Smooth muscle cell (in vitro differentiated cells): ENCODE results near the gene GAK. TPM values are rescaled to one million over a fixed set of nuclear protein-coding genes. Genes with fewer than 3 reads are reported as not detected.
A peak's percentile ranks its signal among the peaks of the same experiment; 100 is the strongest.

Experiments
- DNase-seq: peaks from one replicate; lab custom pipeline; 2025; ENCODE audit not compliant: unreplicated experiment; lab: John Stamatoyannopoulos, UW
- H2AFZ ChIP-seq: fragments of 200-600 bp; sonication (generic); 2 replicates; pipeline ENCODE4 v1.6.0; 2016; ENCODE audit warnings: antibody characterized with exemption, low read depth, mild to moderate bottlenecking
- H3F3A ChIP-seq: fragments of 200-600 bp; sonication (generic); 2 replicates; pipeline ENCODE4 v1.6.0; 2017; ENCODE audit warnings: antibody characterized with exemption, low read depth
- H3K27ac ChIP-seq: fragments of 200-600 bp; sonication (generic); 2 replicates; pipeline ENCODE4 v1.5.1; 2016; ENCODE audit warnings: low read depth, mild to moderate bottlenecking
- H3K27me3 ChIP-seq: fragments of 200-600 bp; sonication (generic); 2 replicates; pipeline ENCODE4 v1.6.1; 2016; ENCODE audit warnings: low read depth, mild to moderate bottlenecking
- H3K36me3 ChIP-seq: fragments of 200-600 bp; sonication (generic); 2 replicates; pipeline ENCODE4 v1.5.1; 2016; ENCODE audit warnings: low read depth
- H3K4me1 ChIP-seq: fragments of 200-600 bp; sonication (generic); 2 replicates; pipeline ENCODE4 v1.5.1; 2016; ENCODE audit warnings: low read depth
- H3K4me2 ChIP-seq: fragments of 200-600 bp; sonication (generic); 2 replicates; pipeline ENCODE4 v1.6.0; 2016; ENCODE audit warnings: mild to moderate bottlenecking
- H3K4me3 ChIP-seq: fragments of 200-600 bp; sonication (generic); 2 replicates; pipeline ENCODE4 v1.5.1; 2016; ENCODE audit warnings: mild to moderate bottlenecking
- H3K79me2 ChIP-seq: fragments of 200-600 bp; sonication (generic); 2 replicates; pipeline ENCODE4 v1.6.0; 2016; ENCODE audit warnings: low read depth, mild to moderate bottlenecking
- H3K9ac ChIP-seq: fragments of 200-600 bp; sonication (generic); 2 replicates; pipeline ENCODE4 v1.6.0; 2016; ENCODE audit warnings: low read depth
- H3K9me3 ChIP-seq: fragments of 200-600 bp; sonication (generic); replicated peaks from 2 replicates; pipeline ENCODE4 v1.5.1; 2016; ENCODE audit warnings: low read depth
- H4K20me1 ChIP-seq: fragments of 200-600 bp; sonication (generic); 2 replicates; pipeline ENCODE4 v1.6.0; 2016; ENCODE audit warnings: low read depth
- CTCF ChIP-seq: fragments of 200-600 bp; sonication (generic); IDR thresholded peaks from 2 replicates; pipeline ENCODE4 v1.5.1; 2017; ENCODE audit warnings: borderline replicate concordance, mild to moderate bottlenecking, antibody characterized with exemption; ENCODE audit not compliant: insufficient read depth, poor library complexity, severe bottlenecking
- WGBS: methylation state at CpG from one replicate; pipeline ENCODE4 v1.1.7; 2016; ENCODE audit warnings: low lambda C conversion rate; 5-methylcytosine and 5-hydroxymethylcytosine counted together
- polyA plus RNA-seq: library from polyadenylated mRNA; unstranded; fragments of >200 nt; fragmentation: Nextera tagmentation; extraction: Ambion mirVana; gene quantifications from 2 replicates; pipeline ENCODE4 v1.2.1, GENCODE V29; 2016
- total RNA-seq: library from RNA; depleted of rRNA; stranded (reverse); fragments of >200 nt; gene quantifications from 2 replicates; pipeline ENCODE4 v1.2.3, GENCODE V29; 2014

GAK gene
- total and polyA plus RNA-seq, 2 experiments from 2014 or later, result 56.2 to 85.4 TPM

- Histone ChIP-seq H3K4me1 (no peaks in the 10 kb centered on the region), H4K20me1 (no peaks in the 10 kb centered on the region), H2AFZ (no peak overlapping the region), H3K36me3 (no peaks in the 10 kb centered on the region), H3K79me2 (no peaks in the 10 kb centered on the region), H3K27ac (no peak overlapping the region), H3K4me3 (no peak overlapping the region), H3K9ac (no peak overlapping the region), H3K27me3 (no peaks in the 10 kb centered on the region), H3F3A (no peaks in the 10 kb centered on the region), H3K9me3 (no peaks in the 10 kb centered on the region), H3K4me2 (no peak overlapping the region)
- TF ChIP-seq CTCF, result no peak
- WGBS, result 95% methylated on average over 25 of the region's 27 CpGs
- no peak for DNase-seq
Measured at GRCh38 chr4:848803-849477, 83.2 kb downstream of the GAK start.

- Histone ChIP-seq H3K36me3 (no peaks in the 10 kb centered on the region), H4K20me1 (no peaks in the 10 kb centered on the region), H3K4me2 (no peak overlapping the region), H3K27me3 (no peaks in the 10 kb centered on the region), H3K9ac (no peak overlapping the region), H3K27ac (no peak overlapping the region), H3K9me3 (no peaks in the 10 kb centered on the region), H3K4me1 (no peaks in the 10 kb centered on the region), H3F3A (no peaks in the 10 kb centered on the region), H3K4me3 (no peak overlapping the region), H3K79me2 (no peaks in the 10 kb centered on the region), H2AFZ (no peak overlapping the region)
- no peak for TF ChIP-seq CTCF
- no peak for DNase-seq
- 96% methylated on average over 16 of the region's 16 CpGs for WGBS
Measured at GRCh38 chr4:848307-848691, 83.8 kb downstream of the GAK start.

GRCh38 chr4:845836-846251 lies 86.3 kb downstream of the GAK start:
- DNase-seq, result no peak
- Histone ChIP-seq H4K20me1 (no peaks in the 10 kb centered on the region), H3K27ac (no peak overlapping the region), H3K9me3 (no peaks in the 10 kb centered on the region), H3K27me3 (no peaks in the 10 kb centered on the region), H3F3A (no peaks in the 10 kb centered on the region), H3K4me3 (no peak overlapping the region), H3K9ac (no peak overlapping the region), H3K4me1 (no peaks in the 10 kb centered on the region), H3K79me2 (no peaks in the 10 kb centered on the region), H3K36me3 (no peaks in the 10 kb centered on the region), H3K4me2 (peak overlapping the region; percentile 55), H2AFZ (no peak overlapping the region)
- WGBS, result 64% methylated on average over 14 of the region's 14 CpGs
- TF ChIP-seq CTCF, result no peak

GRCh38 chr4:845233-845835 lies 86.8 kb downstream of the GAK start:
- Histone ChIP-seq H3K4me1 (no peaks in the 10 kb centered on the region), H3K9me3 (no peaks in the 10 kb centered on the region), H3K27me3 (no peaks in the 10 kb centered on the region), H3K27ac (no peak overlapping the region), H2AFZ (no peak overlapping the region), H3K79me2 (no peaks in the 10 kb centered on the region), H4K20me1 (no peaks in the 10 kb centered on the region), H3K4me2 (peak overlapping the region; percentile 55), H3K9ac (no peak overlapping the region), H3F3A (no peaks in the 10 kb centered on the region), H3K36me3 (no peaks in the 10 kb centered on the region), H3K4me3 (no peak overlapping the region)
- WGBS, result 71% methylated on average over 9 of the region's 9 CpGs
- DNase-seq, result no peak
- no peak for TF ChIP-seq CTCF
